Measurements from ENCODE around the gene ARHGAP26.
A peak's percentile ranks its signal among the peaks of the same experiment; 100 is the strongest.
"Not testable (repeated sequence)": the region's sequence is repeated elsewhere in the genome, so short reads cannot be mapped to it uniquely, and the experiment has no call there.

ARHGAP26 gene

GRCh38 chr5:143118222-143118621 lies 348.0 kb downstream of the ARHGAP26 start:
- no peak for DNase-seq (ENCODE audit: low spot score)

GRCh38 chr5:143118818-143119217 lies 348.6 kb downstream of the ARHGAP26 start:
- not testable (repeated sequence) for DNase-seq (ENCODE audit: low spot score)

- peak; percentile 39 for DNase-seq (ENCODE audit: low spot score)
Observed at GRCh38 chr5:143119291-143119769, 349.2 kb downstream of the ARHGAP26 start.

GRCh38 chr5:143119881-143120341 lies 349.7 kb downstream of the ARHGAP26 start:
- no peak for DNase-seq (ENCODE audit: low spot score)

- no peak for DNase-seq (ENCODE audit: low spot score)
Observed at GRCh38 chr5:143120460-143121134, 350.4 kb downstream of the ARHGAP26 start.

GRCh38 chr5:143121135-143121475 lies 350.9 kb downstream of the ARHGAP26 start:
- DNase-seq (ENCODE audit: low spot score) = peak; percentile 46

- no peak for DNase-seq (ENCODE audit: low spot score)
Observed at GRCh38 chr5:143124593-143124992, 354.4 kb downstream of the ARHGAP26 start.

GRCh38 chr5:143126174-143127019 lies 356.2 kb downstream of the ARHGAP26 start:
- no peak for DNase-seq (ENCODE audit: low spot score)

- DNase-seq (ENCODE audit: low spot score) = no peak
Observed at GRCh38 chr5:143128412-143129071, 358.4 kb downstream of the ARHGAP26 start.

GRCh38 chr5:143129203-143129602 lies 359.0 kb downstream of the ARHGAP26 start:
- DNase-seq (ENCODE audit: low spot score) = no peak

GRCh38 chr5:143129910-143130612 lies 359.9 kb downstream of the ARHGAP26 start:
- no peak for DNase-seq (ENCODE audit: low spot score)

GRCh38 chr5:143130613-143131305 lies 360.6 kb downstream of the ARHGAP26 start:
- DNase-seq (ENCODE audit: low spot score) = no peak

- no peak for DNase-seq (ENCODE audit: low spot score)
Observed at GRCh38 chr5:143131972-143132371, 361.8 kb downstream of the ARHGAP26 start.

GRCh38 chr5:143132739-143133138 lies 362.6 kb downstream of the ARHGAP26 start:
- no peak for DNase-seq (ENCODE audit: low spot score)

- no peak for DNase-seq (ENCODE audit: low spot score)
Observed at GRCh38 chr5:143133721-143134120, 363.5 kb downstream of the ARHGAP26 start.

- no peak for DNase-seq (ENCODE audit: low spot score)
Observed at GRCh38 chr5:143134269-143134668, 364.1 kb downstream of the ARHGAP26 start.

- DNase-seq (ENCODE audit: low spot score) = peak; percentile 13
Observed at GRCh38 chr5:143134900-143135299, 364.7 kb downstream of the ARHGAP26 start.

- DNase-seq (ENCODE audit: low spot score) = no peak
Observed at GRCh38 chr5:143135832-143136551, 365.8 kb downstream of the ARHGAP26 start.

- no peak for DNase-seq (ENCODE audit: low spot score)
Observed at GRCh38 chr5:143138839-143139238, 368.7 kb downstream of the ARHGAP26 start.

- no peak for DNase-seq (ENCODE audit: low spot score)
Observed at GRCh38 chr5:143139585-143139984, 369.4 kb downstream of the ARHGAP26 start.

Data from activated CD4-positive, alpha-beta T cell treated with anti-CD3 and anti-CD28 coated beads, Interleukin-2, Interleukin-4, amounts not matched to agents 100 ng/mL and 50 ng/mL, durations not matched to agents 16 hours and 8 hours (primary cell).